ENCODE results near the gene CARD10.

The CARD10 gene

DNA sequence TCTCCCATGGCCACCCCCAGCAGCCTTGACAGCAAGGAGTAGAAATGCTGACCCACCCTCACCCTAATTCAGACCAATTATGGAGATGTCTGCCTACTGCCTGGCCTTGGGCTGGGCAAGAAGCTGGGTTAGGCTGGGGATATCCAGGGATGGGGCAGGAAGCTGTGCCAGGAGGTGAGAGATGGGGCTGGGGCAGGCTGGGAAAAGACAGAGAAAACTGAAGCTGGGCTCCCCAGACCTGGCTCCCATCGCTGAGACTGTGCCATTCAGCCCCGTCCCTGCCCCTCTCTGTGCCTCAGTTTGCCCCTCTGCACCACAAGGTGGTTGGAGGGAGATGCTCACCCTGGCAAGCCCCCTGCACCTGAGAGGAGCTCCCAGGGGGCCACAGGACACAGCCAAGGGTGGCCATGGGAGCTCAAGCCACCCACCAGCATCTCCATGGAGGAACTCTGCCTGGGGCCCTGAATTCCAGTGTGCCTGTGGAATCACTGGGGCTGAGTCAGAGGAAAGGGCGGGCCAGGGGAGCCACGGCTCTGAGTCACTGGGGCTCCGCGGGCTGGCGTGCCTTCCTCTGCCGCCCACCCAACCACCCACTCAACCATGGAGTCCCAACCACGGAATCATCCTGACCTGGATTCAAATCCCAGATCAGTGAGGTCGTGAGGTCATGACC lies 6.0 kb upstream of the CARD10 start:
- DNase-seq: no peak

DNA sequence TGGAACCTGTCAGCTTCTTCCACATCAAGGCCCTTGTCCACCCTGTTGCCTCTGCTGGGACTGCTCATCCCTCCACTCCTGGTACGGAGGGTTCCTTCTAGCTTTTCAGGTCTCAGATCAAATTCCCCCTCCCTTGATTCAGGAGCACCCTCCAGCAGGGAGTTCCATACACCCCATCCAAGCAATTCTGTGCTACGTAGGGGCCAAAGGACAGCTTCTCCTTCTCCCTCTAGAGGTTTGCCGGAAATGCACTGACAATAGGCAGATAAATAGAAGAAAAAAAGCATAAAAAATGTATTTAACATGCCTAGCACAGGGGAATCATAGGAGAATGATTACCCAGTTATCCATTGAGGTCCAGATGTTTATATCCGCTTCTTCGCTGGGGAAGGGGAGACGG lies 3.3 kb upstream of the CARD10 start:
- DNase-seq: no peak

DNA sequence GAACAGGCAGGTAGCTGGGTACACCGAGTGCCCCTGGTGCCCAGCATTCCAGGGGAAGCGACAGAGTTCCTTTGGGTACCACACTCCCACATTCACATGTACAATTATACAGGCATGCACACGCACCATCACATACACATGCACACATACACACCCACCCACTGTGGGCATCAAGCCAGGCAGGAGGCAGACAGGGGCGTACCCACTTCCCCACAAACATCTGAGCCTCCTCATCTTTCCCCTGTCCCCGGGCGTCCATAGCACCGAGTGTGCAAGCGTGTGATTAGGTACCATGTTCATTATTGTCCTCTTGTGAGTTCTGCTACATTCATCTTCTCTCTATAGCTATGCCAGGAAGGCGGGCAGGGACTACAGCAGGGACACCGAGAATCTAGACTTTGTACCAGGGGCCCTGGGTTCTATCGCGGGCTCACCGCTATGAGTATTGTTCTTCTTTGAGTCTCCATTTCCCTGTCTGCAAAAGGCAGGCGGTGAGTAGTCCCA lies 2.1 kb upstream of the CARD10 start:
- DNase-seq: no peak

DNA sequence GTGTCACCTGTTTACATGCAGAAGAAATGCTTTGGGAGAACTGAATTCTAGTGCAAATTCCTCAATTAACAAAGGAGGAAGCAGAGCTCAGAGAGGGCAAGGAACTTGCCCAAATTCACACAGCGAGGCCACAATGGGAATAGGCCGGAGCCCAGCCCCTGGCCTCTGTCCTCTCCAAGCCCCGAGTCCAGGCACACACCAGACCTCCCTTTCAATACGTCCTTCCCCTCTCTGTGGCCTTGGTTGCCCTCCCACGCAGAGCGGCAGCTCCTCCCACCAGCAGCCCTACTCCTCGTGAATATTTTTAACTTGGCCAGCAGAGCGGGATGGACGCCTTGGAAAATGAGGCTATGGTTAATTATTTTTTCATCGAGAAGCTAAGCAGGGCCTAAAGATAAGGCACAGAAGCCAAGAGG lies 1.6 kb upstream of the CARD10 start:
- no peak for DNase-seq

DNA sequence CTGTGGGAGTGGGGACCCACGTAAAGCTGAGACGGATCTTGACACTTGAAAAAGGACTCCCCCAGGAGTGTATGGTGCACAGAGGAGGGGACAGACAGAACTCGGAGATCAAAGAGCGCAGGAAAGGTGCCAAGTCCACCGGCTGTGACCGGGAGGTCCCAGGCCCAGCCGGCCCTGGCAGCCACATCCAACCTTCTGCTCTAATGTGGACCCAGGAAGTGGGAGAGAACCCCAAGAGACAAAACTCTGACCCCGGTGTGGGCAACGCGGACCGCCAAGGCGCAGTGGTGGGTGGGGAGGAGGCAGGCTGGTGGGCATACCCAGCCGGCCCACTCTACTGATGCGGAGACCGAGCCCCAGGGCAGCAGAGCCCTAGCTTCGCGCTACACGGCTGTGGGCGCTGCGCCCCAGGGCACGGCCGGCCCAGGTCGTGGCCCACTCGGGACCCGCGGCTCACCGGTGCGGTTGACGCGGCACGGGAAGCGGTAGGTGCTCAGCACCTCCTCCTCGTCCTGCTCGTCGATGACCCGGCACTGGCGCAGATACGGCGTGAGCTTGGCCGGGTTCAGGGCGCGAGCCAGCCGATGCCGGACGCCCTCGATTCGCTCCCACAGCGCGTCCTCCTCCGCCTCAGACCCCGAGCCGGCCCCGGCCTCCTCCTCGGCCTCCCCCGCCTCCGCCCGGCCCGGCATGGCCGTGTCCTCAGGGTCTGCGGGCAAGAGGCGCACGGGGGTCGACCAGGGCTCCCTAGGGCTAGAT lies 527 bp downstream of the CARD10 start:
- no peak for DNase-seq

DNA sequence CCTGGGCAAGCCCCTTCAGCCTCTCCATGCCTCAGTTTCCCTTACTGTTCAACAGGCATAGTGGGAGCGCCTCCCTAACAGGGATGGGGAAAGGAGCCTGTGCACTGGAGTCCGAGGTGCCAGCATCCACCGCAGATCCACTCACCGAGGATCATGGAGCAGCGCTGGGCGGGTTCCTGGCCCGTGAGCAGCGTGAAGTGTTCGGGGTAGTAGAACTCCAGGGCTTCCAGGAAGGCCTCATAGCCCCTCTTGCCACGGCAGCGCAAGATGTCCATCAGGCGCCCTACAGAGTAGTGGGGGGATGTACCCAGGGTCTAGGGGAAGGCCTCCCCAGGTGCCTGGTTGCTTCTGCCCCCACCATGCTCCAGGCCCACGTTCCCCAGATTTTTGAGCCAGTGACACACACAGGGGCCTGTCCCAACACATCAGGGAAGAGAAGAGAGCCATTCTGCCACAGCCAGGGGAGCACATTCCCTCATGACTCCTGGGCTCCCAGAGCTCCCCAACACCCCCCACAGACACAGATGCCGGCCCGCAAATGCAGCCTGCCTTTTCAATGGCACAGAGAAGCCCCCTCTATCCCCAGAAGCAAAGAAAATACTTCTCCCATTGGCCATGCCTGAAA lies 1.3 kb downstream of the CARD10 start:
- no peak for DNase-seq

DNA sequence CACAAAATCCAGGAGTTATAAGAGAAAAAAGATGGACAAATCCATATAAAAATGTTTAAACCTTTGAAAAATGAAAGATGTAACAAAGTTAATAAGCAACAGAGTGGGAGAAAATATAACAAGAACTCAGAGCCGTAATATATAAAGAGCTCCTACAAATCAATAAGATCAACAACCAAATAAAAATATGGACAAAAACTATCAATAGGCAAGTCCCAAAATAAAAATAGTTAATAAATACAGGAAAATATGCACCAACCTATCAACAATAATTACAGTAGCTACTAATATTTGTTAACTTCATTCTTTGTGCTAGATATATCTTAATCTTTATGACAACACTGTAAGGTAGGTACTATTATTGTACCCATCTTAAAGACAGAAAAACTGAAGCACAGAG lies 2.8 kb downstream of the CARD10 start:
- no peak for DNase-seq

DNA sequence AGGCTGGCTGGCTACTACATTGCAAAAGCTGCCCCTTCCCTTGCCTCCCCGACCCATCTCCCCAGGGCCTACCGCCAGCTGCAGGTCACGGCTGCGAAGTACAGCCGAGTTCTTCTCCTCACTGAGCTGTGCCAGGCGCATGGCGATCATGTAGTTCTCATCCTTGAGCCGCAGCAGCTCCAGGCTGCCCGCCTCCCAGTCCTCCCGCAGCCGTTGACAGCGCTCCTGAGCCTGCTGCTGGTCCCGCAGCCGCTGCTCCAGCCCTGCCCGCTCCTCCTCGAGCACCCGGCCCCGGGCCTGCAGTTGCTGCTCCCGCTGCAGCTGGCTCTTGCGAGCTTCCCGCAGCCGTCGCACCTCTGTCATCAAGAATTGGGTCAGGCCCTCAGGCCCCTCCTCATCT lies 3.3 kb downstream of the CARD10 start:
- no peak for DNase-seq

DNA sequence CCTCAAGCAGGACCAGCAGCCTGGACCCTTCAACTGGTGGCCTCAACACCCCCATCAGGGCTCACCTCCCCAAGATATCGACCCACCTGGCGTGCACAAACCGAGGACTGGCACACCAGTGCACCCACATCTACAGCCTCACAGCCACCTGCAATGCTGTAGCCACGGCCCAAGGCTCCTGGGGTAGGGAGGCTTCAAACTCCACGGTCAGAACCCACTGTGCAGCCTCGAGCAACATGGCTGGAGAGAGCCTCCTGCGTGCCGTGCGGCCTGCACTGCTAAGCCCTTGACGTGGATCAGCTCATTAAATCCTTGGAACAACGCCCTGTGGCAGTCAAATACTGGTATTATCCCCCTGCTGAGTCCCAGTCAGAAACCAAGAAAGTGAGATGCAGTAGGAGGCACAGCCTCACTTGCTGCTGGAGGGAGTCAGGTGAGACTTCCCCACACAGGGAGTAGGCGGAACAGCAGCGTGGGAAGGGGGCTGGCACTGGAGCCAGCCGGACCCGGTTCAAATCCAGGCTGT lies 4.6 kb downstream of the CARD10 start:
- DNase-seq: no peak

DNA sequence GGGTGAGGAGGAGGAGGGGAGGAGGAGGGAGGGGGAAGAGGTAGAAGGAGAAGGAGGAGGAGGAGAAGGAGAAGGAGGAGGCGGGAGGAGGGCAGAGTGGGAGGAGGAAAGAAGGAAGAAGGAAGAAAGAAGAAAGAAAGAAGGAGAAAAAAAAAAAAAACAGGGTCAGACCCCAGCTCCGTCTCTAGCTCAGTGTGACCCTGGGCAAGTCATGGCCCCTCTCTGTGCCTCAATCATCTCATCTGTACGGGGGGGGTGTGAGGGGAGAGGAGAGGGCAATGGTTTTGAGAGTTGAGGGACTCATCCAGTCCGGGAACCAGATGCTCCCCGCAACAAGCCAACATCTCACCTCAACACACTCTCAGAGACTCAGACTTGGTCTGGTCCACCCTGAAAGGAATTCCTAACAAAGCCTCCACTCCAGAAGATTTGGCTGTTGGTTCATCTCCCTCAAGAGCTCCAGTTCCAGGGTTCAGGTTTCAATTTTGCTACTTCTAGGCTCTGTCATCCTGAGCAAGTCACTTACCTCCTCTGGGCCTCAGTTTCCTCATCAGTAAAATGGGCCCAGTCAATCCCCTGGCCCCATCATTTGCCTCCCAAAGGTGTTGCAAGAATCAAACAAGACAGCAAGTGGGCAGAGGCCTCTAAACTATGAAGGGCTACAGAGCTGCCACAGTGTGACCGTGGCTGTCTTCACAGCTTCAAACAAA lies 7.7 kb downstream of the CARD10 start:
- no peak for DNase-seq

DNA sequence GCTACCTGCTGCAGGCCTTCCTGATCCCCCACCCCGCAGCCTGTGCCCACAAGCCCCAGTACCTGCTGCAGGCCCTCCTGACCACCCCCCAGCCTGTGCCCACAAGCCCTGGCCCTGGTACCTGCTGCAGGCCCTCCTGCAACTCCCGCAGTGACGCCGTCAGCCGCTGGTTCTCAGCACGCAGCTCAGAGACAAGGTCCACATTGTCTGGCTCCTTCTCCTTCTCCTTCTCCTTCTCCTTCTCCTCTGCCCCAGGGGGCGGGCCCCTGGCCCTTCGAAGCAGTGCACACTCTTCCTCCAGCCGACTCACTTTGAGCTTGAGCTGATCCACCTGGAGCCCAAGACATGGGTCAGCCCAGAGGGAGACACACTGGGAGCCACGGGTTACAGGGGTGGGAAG lies 9.1 kb downstream of the CARD10 start:
- no peak for DNase-seq

DNA sequence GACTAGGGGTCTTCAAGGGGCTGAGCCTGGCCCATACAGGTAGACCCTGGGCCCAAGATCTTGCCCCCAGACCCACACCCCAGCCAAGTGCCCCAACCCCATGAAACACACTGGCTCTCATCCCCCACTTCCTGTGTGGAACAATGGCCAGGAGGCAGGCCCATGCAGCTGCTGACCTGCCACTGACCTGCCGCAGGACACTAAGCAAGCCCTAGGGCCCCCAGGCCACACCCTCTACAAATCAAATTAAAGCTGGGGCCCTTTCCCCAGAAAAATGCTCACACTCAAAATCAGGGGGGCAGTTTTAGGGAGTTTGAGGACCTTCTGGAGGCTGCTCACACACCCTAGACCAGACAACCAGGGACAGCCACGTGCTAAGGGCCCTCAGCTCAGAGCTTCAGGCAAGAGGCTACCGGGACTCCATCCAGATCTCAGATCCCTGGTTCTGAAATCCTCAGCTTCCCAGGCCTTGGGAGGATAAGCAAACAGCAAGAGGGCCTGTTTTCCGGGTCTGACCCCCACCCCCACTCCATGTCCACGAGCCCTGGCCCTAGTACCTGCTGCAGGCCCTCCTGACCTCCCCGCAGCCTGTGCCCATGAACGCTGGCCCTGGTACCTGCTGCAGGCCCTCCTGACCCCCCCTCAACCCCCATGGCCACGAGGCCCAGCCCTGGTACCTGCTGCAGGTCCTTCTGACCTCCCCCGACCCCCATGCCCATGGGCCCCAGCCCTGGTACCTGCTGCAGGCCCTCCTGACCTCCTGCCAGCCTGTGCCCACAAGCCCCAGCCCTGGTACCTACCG lies 10.0 kb downstream of the CARD10 start:
- no peak for DNase-seq

DNA sequence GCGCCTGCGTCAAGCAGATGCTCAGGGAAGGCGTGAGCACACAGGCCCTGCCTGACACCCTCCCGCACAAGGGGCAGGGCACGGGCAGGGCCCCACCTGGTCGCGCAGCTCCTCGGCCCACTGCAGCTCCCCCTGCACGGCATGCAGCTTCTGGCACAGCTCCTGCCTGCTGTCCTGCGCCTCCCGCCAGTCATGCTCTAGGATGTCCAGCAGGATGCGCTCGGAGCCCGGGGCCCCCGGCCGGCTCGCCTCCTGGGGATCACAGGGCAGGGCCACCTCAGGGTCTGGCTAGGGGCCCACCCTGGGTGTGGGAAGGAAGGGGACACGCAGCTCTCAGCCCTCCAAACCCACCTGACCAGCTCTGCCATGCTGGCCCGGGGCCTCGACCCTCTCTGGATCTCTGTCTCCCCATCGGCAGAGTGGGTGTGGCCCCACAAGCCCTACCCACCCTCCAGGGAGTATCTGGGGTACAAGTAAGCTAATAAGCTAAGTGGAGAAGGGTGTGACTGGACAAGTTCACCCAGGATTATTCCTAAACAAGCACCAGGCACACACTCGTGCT lies 10.7 kb downstream of the CARD10 start:
- DNase-seq: no peak

DNA sequence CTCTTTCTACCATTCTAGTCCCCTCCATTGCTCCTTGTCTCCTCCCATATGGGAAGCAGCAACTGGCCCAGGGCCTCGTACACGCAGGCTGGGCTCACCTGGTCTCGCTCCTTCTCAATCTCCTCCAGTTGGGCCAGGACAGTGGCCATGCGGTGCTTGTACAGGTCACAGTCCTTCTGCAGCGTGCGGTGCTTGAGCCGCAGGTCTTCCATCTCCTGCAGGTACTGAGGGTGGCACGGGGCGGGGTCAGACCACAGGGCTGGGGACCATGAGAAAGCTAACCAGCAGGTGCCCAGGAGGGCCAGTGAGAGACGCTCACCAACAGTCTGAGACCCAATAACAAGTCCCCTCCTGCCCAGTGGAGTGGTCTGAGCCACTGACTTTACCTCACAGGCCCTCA lies 11.5 kb downstream of the CARD10 start:
- no peak for DNase-seq

DNA sequence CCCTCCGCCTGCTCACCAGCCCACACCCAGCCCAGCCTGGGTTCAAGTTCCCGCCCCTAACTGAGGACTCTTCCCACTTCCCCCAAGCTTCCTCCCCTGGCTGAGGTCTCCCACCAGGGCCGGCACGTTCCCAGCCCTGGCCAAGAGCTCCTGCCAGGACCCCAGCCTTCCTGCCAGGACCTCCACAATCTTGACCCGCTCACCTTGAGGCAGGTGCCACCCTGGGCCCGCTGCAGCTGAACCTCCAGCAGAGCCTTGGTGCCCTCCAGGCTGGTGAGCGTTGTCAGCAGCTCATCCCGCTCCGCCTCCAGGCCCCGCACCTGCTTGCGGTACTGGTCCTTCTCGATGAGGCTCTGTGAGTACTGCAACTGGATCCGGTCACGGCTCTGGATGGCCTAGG lies 13.2 kb downstream of the CARD10 start:
- DNase-seq: no peak

DNA sequence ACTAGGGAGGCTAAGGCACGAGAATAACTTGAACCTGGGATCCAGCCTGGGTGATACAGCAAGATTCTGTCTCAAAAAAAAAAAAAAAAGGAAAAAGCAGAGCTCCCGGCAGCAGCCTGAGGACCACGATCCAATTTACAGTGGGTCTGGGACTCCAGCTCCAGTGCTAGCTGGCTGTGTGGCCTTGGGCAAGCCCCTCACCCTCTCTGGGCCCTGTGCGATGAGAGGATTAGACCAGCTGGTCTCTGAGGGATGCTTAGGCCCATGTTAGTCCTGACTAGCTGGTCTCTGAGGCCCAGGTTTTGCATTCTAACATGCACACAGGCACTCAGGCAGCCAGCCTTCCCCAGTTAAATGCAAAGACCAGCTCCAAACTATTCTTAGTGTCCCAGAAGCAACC lies 13.7 kb downstream of the CARD10 start:
- DNase-seq: no peak

DNA sequence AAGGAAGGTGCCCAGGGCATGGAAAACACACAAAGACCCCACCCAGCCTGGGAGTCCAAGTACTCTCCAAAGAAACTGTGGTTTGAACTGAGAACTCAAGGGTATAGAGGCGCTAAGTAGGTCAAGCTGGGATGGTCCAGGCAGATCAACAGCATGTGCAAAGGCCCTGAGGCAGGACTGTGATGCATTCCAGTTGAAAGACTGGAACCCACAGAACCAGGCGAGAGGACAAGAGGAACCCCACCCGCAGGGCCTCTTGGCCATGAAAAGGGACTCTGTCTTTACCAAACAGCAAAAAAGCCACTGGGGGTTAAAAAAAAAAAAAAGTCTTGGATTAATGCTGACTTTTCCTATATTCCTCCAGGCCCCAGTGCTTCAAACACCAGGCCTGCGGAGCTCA lies 14.3 kb downstream of the CARD10 start:
- DNase-seq: no peak

DNA sequence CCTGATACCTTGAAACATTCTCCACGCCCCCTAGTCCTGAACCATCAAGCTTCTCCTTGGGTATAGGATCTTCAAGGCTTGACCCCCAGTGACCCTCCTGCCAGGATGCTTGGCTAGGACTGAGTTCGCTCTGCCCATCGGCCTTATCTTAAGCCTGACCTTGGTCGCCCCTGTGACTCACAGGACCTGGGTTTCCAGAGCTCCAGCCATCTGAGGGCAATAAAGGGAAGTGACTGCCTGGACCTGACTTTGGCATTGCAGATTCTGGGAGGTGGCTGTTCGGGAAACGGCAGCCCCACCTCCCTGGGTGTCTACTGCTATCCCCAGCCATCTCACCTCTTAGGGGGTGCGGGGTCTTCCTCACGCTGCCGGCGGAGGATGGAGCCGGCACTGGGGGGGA lies 15.4 kb downstream of the CARD10 start:
- DNase-seq: no peak

DNA sequence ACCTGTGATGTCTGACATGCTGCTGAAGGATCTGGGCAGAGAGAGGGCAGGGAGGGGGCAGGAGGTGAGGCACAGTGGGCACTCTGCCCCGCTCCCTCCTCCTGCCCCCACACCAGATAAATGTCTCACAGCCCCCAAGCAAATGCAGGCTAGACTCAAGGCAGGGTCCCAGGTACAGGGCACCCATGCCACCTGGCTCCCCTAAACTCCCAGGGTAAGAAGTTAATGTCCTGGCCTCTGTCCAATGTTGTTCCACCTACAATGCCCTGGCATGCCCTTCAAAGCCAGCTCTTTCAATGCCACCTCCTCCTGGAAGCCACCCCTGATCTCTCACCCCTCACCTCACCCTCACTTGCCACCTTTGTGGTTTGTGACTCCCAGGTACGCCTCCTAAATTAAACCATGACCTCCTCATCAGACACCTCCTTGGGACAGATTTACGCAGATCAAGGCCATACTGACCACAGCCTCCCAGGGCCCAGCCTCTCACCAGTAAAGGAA lies 16.0 kb downstream of the CARD10 start:
- DNase-seq: no peak

DNA sequence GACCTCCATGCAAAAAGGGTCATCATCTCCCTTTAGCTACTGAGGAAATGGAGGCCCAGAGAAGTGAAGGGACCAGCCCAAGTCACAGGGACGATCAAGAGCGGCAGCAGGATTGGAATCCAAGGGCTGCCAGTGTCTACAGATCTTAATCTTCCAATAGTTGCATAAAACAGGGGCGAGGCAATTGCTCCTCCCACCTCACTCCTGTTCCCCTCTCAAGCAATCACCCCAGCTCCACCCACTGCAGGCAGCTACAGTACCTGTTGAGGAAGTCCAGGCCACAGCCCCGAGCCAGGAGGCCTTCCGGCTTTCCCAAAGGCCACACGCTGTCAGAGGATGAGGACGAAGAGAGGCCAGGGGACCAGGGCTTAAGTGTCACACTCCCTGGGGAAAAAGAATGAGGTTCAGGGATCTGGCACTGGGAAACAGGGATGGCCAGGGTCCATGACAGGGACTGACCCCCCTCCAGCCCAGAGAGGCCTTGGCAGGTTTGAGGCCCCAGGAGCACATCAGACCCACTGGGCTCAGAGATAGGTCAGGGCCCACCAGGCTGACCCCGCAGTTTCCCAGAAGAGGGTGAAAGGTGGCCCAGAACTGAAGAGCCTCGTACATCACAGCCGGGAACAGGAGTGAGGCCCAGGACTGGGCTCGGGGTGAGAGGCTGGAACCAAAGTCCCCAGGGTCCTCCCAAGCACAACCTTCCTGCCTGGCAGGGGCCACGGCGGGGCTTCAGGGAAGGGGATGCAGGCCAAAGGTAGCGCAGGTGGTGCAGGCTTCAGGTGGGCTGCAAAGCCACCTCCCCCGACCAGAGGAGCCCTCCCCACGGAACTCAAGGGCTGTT lies 16.7 kb downstream of the CARD10 start:
- no peak for DNase-seq

Measured in NCI-H1092 (cell line).